AG09309 (cell line): ENCODE measurements around the gene TVP23A.
"Not testable (repeated sequence)": the region's sequence is repeated elsewhere in the genome, so short reads cannot be mapped to it uniquely, and the experiment has no call there.

Experiments used
- DNase-seq: peaks from one replicate; pipeline ENCODE4 v3.0.0-alpha.2; 2010; ENCODE audit warnings: low read depth
- H3K4me3 ChIP-seq: 2 replicates; pipeline ENCODE4 v1.5.1; 2011; ENCODE audit warnings: mild to moderate bottlenecking, low read depth, low read length, moderate library complexity; ENCODE audit not compliant: control insufficient read depth
- TF ChIP-seq, protein P1 (sequence below): IDR thresholded peaks from 2 replicates; pipeline ENCODE4 v1.5.1; 2011; ENCODE audit warnings: mild to moderate bottlenecking, low read depth, low read length, inconsistent platforms; ENCODE audit not compliant: insufficient read depth, control insufficient read depth; ENCODE audit errors: missing control alignments

The TVP23A gene

GRCh38 chr16:10799736-10800135, 18.9 kb downstream of the TVP23A start:
- H3K4me3 ChIP-seq: no peak overlapping the region
- DNase-seq: no peak
- TF ChIP-seq, protein P1, sequence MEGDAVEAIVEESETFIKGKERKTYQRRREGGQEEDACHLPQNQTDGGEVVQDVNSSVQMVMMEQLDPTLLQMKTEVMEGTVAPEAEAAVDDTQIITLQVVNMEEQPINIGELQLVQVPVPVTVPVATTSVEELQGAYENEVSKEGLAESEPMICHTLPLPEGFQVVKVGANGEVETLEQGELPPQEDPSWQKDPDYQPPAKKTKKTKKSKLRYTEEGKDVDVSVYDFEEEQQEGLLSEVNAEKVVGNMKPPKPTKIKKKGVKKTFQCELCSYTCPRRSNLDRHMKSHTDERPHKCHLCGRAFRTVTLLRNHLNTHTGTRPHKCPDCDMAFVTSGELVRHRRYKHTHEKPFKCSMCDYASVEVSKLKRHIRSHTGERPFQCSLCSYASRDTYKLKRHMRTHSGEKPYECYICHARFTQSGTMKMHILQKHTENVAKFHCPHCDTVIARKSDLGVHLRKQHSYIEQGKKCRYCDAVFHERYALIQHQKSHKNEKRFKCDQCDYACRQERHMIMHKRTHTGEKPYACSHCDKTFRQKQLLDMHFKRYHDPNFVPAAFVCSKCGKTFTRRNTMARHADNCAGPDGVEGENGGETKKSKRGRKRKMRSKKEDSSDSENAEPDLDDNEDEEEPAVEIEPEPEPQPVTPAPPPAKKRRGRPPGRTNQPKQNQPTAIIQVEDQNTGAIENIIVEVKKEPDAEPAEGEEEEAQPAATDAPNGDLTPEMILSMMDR: no peak

DNA sequence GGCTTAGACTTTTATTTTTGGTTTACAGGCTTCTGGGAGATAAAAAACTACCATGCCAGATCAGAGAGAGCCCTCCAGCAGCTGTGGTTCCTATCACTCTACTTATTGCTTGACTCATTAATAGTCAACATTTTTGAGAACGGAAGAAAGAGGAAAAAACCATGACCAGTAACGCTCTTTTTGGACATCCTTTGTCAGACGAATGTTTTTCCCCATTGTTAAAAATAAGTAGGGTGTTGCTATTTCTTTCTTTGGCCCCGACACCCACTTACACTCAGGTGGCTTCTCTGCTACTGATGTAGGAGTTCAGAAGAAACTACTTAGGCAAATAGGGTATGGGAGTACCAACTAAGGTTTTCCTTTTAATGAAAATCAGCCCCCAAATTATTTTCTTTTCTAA, 27.5 kb downstream of the TVP23A start:
- DNase-seq: no peak
- H3K4me3 ChIP-seq: no peak overlapping the region
- TF ChIP-seq, protein P1: no peak

DNA sequence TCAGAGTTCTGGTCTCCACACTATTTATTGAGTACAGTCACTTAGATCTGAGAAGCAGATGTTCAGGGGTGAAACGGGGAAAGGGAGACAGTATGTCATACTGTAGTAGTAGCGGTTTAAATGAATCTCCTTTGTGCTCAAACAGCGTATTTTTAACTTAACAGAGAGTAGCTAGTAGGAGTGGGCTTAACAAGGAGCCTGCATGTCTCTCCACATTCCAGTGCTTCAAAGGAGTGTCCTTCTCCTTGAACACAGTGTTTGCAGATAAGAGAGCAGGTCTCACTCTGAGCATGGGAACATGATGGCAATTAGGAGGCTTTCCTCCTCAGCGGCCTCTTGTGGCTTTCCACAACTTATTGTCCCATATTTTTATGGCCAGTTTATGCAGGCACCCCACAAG, 30.0 kb downstream of the TVP23A start:
- DNase-seq, H3K4me3 ChIP-seq: not testable (repeated sequence)

DNA sequence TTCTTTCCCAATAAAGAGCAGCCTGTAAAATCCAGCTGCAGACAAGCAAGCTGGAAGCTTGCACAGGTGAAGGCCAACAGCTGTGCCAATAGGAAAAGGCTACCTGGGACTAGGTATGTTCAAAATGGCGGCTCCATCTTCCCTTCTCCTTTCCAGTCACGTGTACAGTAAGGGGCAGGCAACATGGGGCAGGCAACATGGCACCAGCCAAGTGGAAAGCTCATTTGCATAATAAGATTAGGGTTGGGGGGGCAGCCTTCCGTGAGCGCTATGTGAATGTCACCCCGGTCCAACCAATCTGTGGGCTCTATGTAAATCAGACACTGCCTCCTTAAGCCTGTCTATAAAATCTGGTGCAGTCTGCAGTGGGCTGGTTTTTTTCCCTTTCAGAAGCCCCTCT, 31.3 kb downstream of the TVP23A start:
- TF ChIP-seq, protein P1: no peak
- no peak overlapping the region for H3K4me3 ChIP-seq
- no peak for DNase-seq

- no peak for DNase-seq
- no peak overlapping the region for H3K4me3 ChIP-seq
- TF ChIP-seq, protein P1: no peak
Observed at GRCh38 chr16:10782628-10783027, 36.0 kb downstream of the TVP23A start.

DNA sequence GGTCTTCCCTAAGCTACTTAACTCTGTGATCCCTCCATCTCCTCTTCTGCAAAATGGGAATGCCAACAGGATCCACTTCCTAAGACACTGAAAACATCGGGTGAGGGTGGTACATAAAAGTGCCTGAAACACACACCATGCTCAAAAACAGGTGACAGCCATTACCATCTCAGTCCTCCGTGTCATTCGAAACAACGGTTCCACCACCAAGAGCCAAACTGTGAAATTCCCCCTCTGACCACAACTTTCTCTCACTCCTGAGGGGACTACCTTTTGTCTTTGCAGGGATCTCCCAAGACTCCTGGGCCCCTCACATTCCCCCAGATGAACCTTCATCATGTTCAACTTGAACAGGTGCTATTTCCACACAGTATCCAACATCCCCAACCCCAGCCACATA, 38.0 kb downstream of the TVP23A start:
- H3K4me3 ChIP-seq: no peak overlapping the region
- no peak for DNase-seq
- TF ChIP-seq, protein P1: no peak

GRCh38 chr16:10779908-10780307, 38.7 kb downstream of the TVP23A start:
- H3K4me3 ChIP-seq, DNase-seq: not testable (repeated sequence)

GRCh38 chr16:10777356-10777755, 41.2 kb downstream of the TVP23A start:
- DNase-seq: no peak
- H3K4me3 ChIP-seq: no peak overlapping the region
- TF ChIP-seq, protein P1: no peak

DNA sequence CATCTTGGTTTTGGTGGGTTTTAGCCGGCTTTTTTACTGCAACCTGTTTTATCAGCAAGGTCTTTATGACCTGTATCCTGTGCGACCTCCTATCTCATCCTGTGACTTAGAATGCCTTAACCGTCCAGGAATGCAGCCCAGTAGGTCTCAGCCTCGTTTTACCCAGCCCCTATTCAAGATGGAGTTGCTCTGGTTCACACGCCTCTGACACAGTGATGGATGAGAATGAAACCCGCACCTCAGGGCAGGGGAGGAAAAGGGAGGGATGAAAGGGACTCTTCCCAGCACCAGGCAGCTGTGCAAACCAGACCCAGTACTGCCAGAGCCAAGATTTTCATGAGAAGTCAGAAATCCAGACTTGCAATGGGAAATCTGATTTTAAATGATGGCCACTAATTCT, 41.7 kb downstream of the TVP23A start:
- DNase-seq, H3K4me3 ChIP-seq: not testable (repeated sequence)
